Trophoblast cell (in vitro differentiated cells and primary cell): Measurements from ENCODE around the gene GNS.
"Not testable (repeated sequence)": the region's sequence is repeated elsewhere in the genome, so short reads cannot be mapped to it uniquely, and the experiment has no call there.

Experiments
- DNase-seq, 2 donors: peaks; one replicate each; pipeline ENCODE4 v3.0.0-alpha.2; 2016
- H2AFZ ChIP-seq: 2 replicates; pipeline ENCODE4 v1.6.1; 2013; ENCODE audit warnings: low read length, moderate library complexity, mild to moderate bottlenecking; ENCODE audit not compliant: insufficient read depth, poor library complexity
- H2AK5ac ChIP-seq: 2 replicates; pipeline ENCODE4 v1.6.1; 2013; ENCODE audit warnings: mild to moderate bottlenecking, low read length
- H2BK120ac ChIP-seq: 2 replicates; pipeline ENCODE4 v1.6.1; 2013; ENCODE audit warnings: low read length, mild to moderate bottlenecking, moderate library complexity; ENCODE audit not compliant: insufficient read depth, poor library complexity
- H2BK12ac ChIP-seq: 2 replicates; pipeline ENCODE4 v1.6.1; 2013; ENCODE audit warnings: mild to moderate bottlenecking, low read length, moderate library complexity
- H2BK5ac ChIP-seq: 2 replicates; pipeline ENCODE4 v1.6.1; 2013; ENCODE audit warnings: low read length, low read depth, moderate library complexity, mild to moderate bottlenecking; ENCODE audit not compliant: poor library complexity
- H3K14ac ChIP-seq: 2 replicates; pipeline ENCODE4 v1.6.1; 2013; ENCODE audit warnings: mild to moderate bottlenecking, low read length
- H3K18ac ChIP-seq: 2 replicates; pipeline ENCODE4 v1.6.1; 2013; ENCODE audit warnings: mild to moderate bottlenecking, low read length
- H3K23ac ChIP-seq: 2 replicates; pipeline ENCODE4 v1.6.1; 2013; ENCODE audit warnings: low read length
- H3K27ac ChIP-seq: 2 replicates; pipeline ENCODE4 v1.5.1; 2013; ENCODE audit warnings: low read depth, mild to moderate bottlenecking, inconsistent platforms, low read length, moderate library complexity
- H3K27me3 ChIP-seq: 2 replicates; pipeline ENCODE4 v1.6.1; 2013; ENCODE audit warnings: inconsistent platforms, mild to moderate bottlenecking, low read length, moderate library complexity; ENCODE audit not compliant: insufficient read depth
- H3K36me3 ChIP-seq, 2 experiments: 1 replicate in 1 of 2; 2 replicates in 1 of 2; pipeline ENCODE4 v1.6.1; 2013; ENCODE audit warnings: low read length in 2 of 2, mild to moderate bottlenecking in 2 of 2, moderate library complexity in 1 of 2; ENCODE audit not compliant: insufficient read depth in 2 of 2, control insufficient read depth in 1 of 2
- H3K4ac ChIP-seq: 2 replicates; pipeline ENCODE4 v1.6.1; 2013; ENCODE audit warnings: low read depth, mild to moderate bottlenecking, low read length, moderate library complexity
- H3K4me1 ChIP-seq, 2 experiments: 1 replicate in 1 of 2; 2 replicates in 1 of 2; pipeline ENCODE4 v1.6.1; 2013; ENCODE audit warnings: low read length in 2 of 2, mild to moderate bottlenecking in 2 of 2, moderate library complexity in 1 of 2; ENCODE audit not compliant: insufficient read depth in 2 of 2, control insufficient read depth in 1 of 2
- H3K4me2 ChIP-seq: 2 replicates; pipeline ENCODE4 v1.6.1; 2013; ENCODE audit warnings: inconsistent platforms, mild to moderate bottlenecking, low read length, moderate library complexity
- H3K4me3 ChIP-seq: 2 replicates; pipeline ENCODE4 v1.5.1; 2013; ENCODE audit warnings: mild to moderate bottlenecking, low read depth, low read length, inconsistent platforms
- H3K79me1 ChIP-seq: one replicate; pipeline ENCODE4 v1.6.1; 2013; ENCODE audit warnings: low read length
- H3K79me2 ChIP-seq: 2 replicates; pipeline ENCODE4 v1.6.1; 2013; ENCODE audit warnings: low read length, mild to moderate bottlenecking; ENCODE audit not compliant: control insufficient read depth, insufficient read depth, poor library complexity
- H3K9ac ChIP-seq: 2 replicates; pipeline ENCODE4 v1.6.1; 2013; ENCODE audit warnings: mild to moderate bottlenecking, low read length
- H3K9me3 ChIP-seq: 2 replicates; pipeline ENCODE4 v1.6.1; 2013; ENCODE audit warnings: low read depth, mild to moderate bottlenecking, control low read depth, inconsistent platforms, low read length; ENCODE audit not compliant: insufficient read depth
- H4K12ac ChIP-seq: 2 replicates; pipeline ENCODE4 v1.6.1; 2013; ENCODE audit warnings: low read depth, mild to moderate bottlenecking, low read length, moderate library complexity
- H4K8ac ChIP-seq: 2 replicates; pipeline ENCODE4 v1.6.1; 2013; ENCODE audit warnings: low read depth, mild to moderate bottlenecking, low read length, moderate library complexity
- H4K91ac ChIP-seq: one replicate; pipeline ENCODE4 v1.6.1; 2013; ENCODE audit warnings: low read depth, mild to moderate bottlenecking, low read length, moderate library complexity
- WGBS: extraction: QIAGEN DNeasy Blood & Tissue Kit; methylation state at CpG from one replicate; pipeline ENCODE4 v1.1.7; 2013; ENCODE audit warnings: missing lambda C conversion rate; ENCODE audit not compliant: insufficient read length, insufficient coverage; ENCODE audit errors: extremely low coverage; 5-methylcytosine and 5-hydroxymethylcytosine counted together

The GNS gene

GRCh38 chr12:64691227-64691794 lies 67.9 kb downstream of the GNS start:
- H3K79me1 ChIP-seq, result no peaks in the 10 kb centered on the region
- no peaks in the 10 kb centered on the region for H3K9me3 ChIP-seq
- H3K14ac ChIP-seq, result no peak overlapping the region
- no peak overlapping the region for H3K4ac ChIP-seq
- peaks cover 2 to 3% of the 10 kb centered on the region in 2 experiments for H3K4me1 ChIP-seq
- no CpG with 5 or more reads among the region's 6 CpGs for WGBS
- H4K8ac ChIP-seq, result no peak overlapping the region
- DNase-seq, result no peak
- H3K23ac ChIP-seq, result no peak overlapping the region
- no peak overlapping the region for H4K12ac ChIP-seq
- H3K27ac ChIP-seq, result no peak overlapping the region
- H3K36me3 ChIP-seq, result peaks cover 12% of the 10 kb centered on the region in 2 experiments
- H2AK5ac ChIP-seq, result no peak overlapping the region
- no peak overlapping the region for H2BK120ac ChIP-seq
- H2BK12ac ChIP-seq, result no peak overlapping the region
- no peak overlapping the region for H2AFZ ChIP-seq
- no peak overlapping the region for H3K4me2 ChIP-seq
- no peak overlapping the region for H3K4me3 ChIP-seq
- no peak overlapping the region for H4K91ac ChIP-seq
- H3K9ac ChIP-seq, result no peak overlapping the region
- no peak overlapping the region for H3K18ac ChIP-seq
- H3K79me2 ChIP-seq, result no peaks in the 10 kb centered on the region
- no peak overlapping the region for H2BK5ac ChIP-seq
- no peaks in the 10 kb centered on the region for H3K27me3 ChIP-seq

- not testable (repeated sequence) for H2BK120ac ChIP-seq, H3K14ac ChIP-seq, H3K79me2 ChIP-seq, H3K27ac ChIP-seq, H4K91ac ChIP-seq, H3K18ac ChIP-seq, H3K27me3 ChIP-seq, H3K23ac ChIP-seq, H3K9ac ChIP-seq, H3K4me2 ChIP-seq, H4K12ac ChIP-seq, H2AK5ac ChIP-seq, H4K8ac ChIP-seq, H2AFZ ChIP-seq, DNase-seq, H3K9me3 ChIP-seq, H2BK12ac ChIP-seq, H2BK5ac ChIP-seq, H3K4ac ChIP-seq, H3K4me1 ChIP-seq, H3K79me1 ChIP-seq, H3K4me3 ChIP-seq
- peaks cover 16% of the 10 kb centered on the region in 2 experiments for H3K36me3 ChIP-seq
- no CpG with 5 or more reads among the region's 6 CpGs for WGBS
Observed at GRCh38 chr12:64690236-64690635, 69.0 kb downstream of the GNS start.

GRCh38 chr12:64688715-64689114 lies 70.5 kb downstream of the GNS start:
- Histone ChIP-seq H3K79me1 (no peaks in the 10 kb centered on the region), H3K4me1 (peaks cover 2 to 3% of the 10 kb centered on the region in 2 experiments), H3K23ac (peak overlapping the region; percentile 74), H4K12ac (no peak overlapping the region), H3K18ac (no peak overlapping the region), H2AK5ac (no peak overlapping the region), H3K79me2 (no peaks in the 10 kb centered on the region), H2BK12ac (no peak overlapping the region), H3K4me2 (no peak overlapping the region), H3K27ac (no peak overlapping the region), H2BK120ac (no peak overlapping the region), H4K8ac (no peak overlapping the region), H4K91ac (no peak overlapping the region), H2BK5ac (no peak overlapping the region), H3K27me3 (no peaks in the 10 kb centered on the region), H3K9ac (no peak overlapping the region), H2AFZ (no peak overlapping the region), H3K36me3 (peaks cover 12% of the 10 kb centered on the region in 2 experiments), H3K4ac (no peak overlapping the region), H3K9me3 (no peaks in the 10 kb centered on the region), H3K4me3 (no peak overlapping the region), H3K14ac (no peak overlapping the region)
- no peak for DNase-seq
- WGBS, result no CpG with 5 or more reads among the region's 7 CpGs

GRCh38 chr12:64688219-64688618 lies 71.0 kb downstream of the GNS start:
- H3K79me2 ChIP-seq, result no peaks in the 10 kb centered on the region
- H3K4me3 ChIP-seq, result no peak overlapping the region
- no peak overlapping the region for H3K4me2 ChIP-seq
- H3K36me3 ChIP-seq, result peaks cover 12% of the 10 kb centered on the region in 2 experiments
- H2AFZ ChIP-seq, result no peak overlapping the region
- H3K27ac ChIP-seq, result no peak overlapping the region
- no peak overlapping the region for H2BK12ac ChIP-seq
- no peak overlapping the region for H2BK120ac ChIP-seq
- peaks cover 2 to 3% of the 10 kb centered on the region in 2 experiments for H3K4me1 ChIP-seq
- no peak overlapping the region for H3K23ac ChIP-seq
- no peak overlapping the region for H4K91ac ChIP-seq
- no peak overlapping the region for H3K4ac ChIP-seq
- no peaks in the 10 kb centered on the region for H3K27me3 ChIP-seq
- no peak for DNase-seq
- no peak overlapping the region for H2AK5ac ChIP-seq
- H4K8ac ChIP-seq, result no peak overlapping the region
- no peaks in the 10 kb centered on the region for H3K79me1 ChIP-seq
- H3K14ac ChIP-seq, result no peak overlapping the region
- no peaks in the 10 kb centered on the region for H3K9me3 ChIP-seq
- no CpG with 5 or more reads among the region's 6 CpGs for WGBS
- H3K9ac ChIP-seq, result no peak overlapping the region
- no peak overlapping the region for H3K18ac ChIP-seq
- H2BK5ac ChIP-seq, result no peak overlapping the region
- no peak overlapping the region for H4K12ac ChIP-seq
